SK-N-SH (cell line): ENCODE data around the gene TOMM70. TPM values are rescaled to one million over a fixed set of nuclear protein-coding genes. Genes with fewer than 3 reads are reported as not detected.

Experiments
- CTCF ChIA-PET: fragments of 300-600, 350-600 bp; formaldehyde crosslinking; extraction: SDS; loops from one replicate; lab custom pipeline; 2021; lab: Yijun Ruan, JAX
- POLR2A ChIA-PET: fragments of 350-600 bp; sonication (Branson Sonifier 250); formaldehyde crosslinking; extraction: SDS; loops from one replicate; lab custom pipeline; 2020; ENCODE audit warnings: antibody characterized with exemption, inconsistent platforms; lab: Yijun Ruan, JAX
- DNase-seq: peaks from one replicate; pipeline ENCODE4 v3.0.0; 2012
- H2AFZ ChIP-seq: fragments of 200-600 bp; sonication (generic); 2 replicates; pipeline ENCODE4 v1.8.1; 2016; ENCODE audit warnings: antibody characterized with exemption, mild to moderate bottlenecking, low read depth
- H3F3A ChIP-seq: fragments of 200-600 bp; sonication (generic); replicated peaks from 2 replicates; pipeline ENCODE3; 2016; ENCODE audit warnings: antibody characterized with exemption, mild to moderate bottlenecking; ENCODE audit not compliant: insufficient read depth
- H3K27ac ChIP-seq, 2 experiments: fragments of 200-500 bp in 1 of 2; fragments of 200-600 bp in 1 of 2; sonication (Bioruptor generic) in 1 of 2; sonication (generic), shearing (Covaris generic) in 1 of 2; 2 replicates each; pipeline versions ENCODE4 v1.5.1 to v1.6.1; 2014 to 2016; ENCODE audit warnings: low read depth in 2 of 2, inconsistent platforms in 1 of 2, low read length in 1 of 2, mild to moderate bottlenecking in 1 of 2, mixed read lengths in 1 of 2
- H3K27me3 ChIP-seq: fragments of 200-600 bp; sonication (generic), shearing (Covaris generic); 2 replicates; pipeline ENCODE4 v1.6.1; 2016; ENCODE audit warnings: mixed run types; ENCODE audit not compliant: insufficient read depth
- H3K36me3 ChIP-seq, 2 experiments: fragments of 200-500 bp in 1 of 2; fragments of 200-600 bp in 1 of 2; sonication (Bioruptor generic) in 1 of 2; sonication (generic) in 1 of 2; replicated peaks in 1 of 2; 2 replicates each; pipeline versions ENCODE3 to v1.5.1; 2014 to 2016; ENCODE audit warnings: low read length in 1 of 2, mild to moderate bottlenecking in 1 of 2; ENCODE audit not compliant: insufficient read depth in 2 of 2, control insufficient read depth in 1 of 2
- H3K4me1 ChIP-seq, 2 experiments: fragments of 200-500 bp in 1 of 2; fragments of 200-600 bp in 1 of 2; sonication (Bioruptor generic) in 1 of 2; sonication (generic), shearing (Covaris generic) in 1 of 2; 2 replicates each; pipeline versions ENCODE4 v1.5.1 to v1.6.1; 2014 to 2016; ENCODE audit warnings: low read depth in 1 of 2, low read length in 1 of 2, mixed run types in 1 of 2; ENCODE audit not compliant: insufficient read depth in 2 of 2, control insufficient read depth in 1 of 2
- H3K4me2 ChIP-seq: fragments of 200-600 bp; sonication (generic), shearing (Covaris generic); 2 replicates; pipeline ENCODE4 v1.6.1; 2017; ENCODE audit warnings: mixed run types
- H3K4me3 ChIP-seq, 2 experiments: fragments of 200-500 bp in 1 of 2; fragments of 200-600 bp in 1 of 2; sonication (Bioruptor generic) in 1 of 2; sonication (generic), shearing (Covaris generic) in 1 of 2; 2 replicates each; pipeline versions ENCODE4 v1.5.1 to v1.8.1; 2014 to 2016; ENCODE audit warnings: low read depth in 2 of 2, inconsistent platforms in 1 of 2, low read length in 1 of 2, mild to moderate bottlenecking in 1 of 2, mixed read lengths in 1 of 2, moderate library complexity in 1 of 2
- H3K79me2 ChIP-seq: fragments of 200-600 bp; sonication (generic); 2 replicates; pipeline ENCODE4 v1.8.1; 2017; ENCODE audit warnings: mild to moderate bottlenecking; ENCODE audit not compliant: insufficient read depth
- H3K9ac ChIP-seq: fragments of 200-600 bp; sonication (generic); 2 replicates; pipeline ENCODE4 v1.6.1; 2017; ENCODE audit warnings: mixed run types
- H3K9me2 ChIP-seq: fragments of 200-600 bp; sonication (generic); 2 replicates; pipeline ENCODE4 v1.6.1; 2017; ENCODE audit warnings: mixed run types
- H3K9me3 ChIP-seq: fragments of 200-600 bp; sonication (generic); 2 replicates; pipeline ENCODE4 v1.6.1; 2017; ENCODE audit warnings: mixed run types, mild to moderate bottlenecking, moderate library complexity
- H4K20me1 ChIP-seq: fragments of 200-600 bp; sonication (generic); 2 replicates; pipeline ENCODE4 v1.6.1; 2017; ENCODE audit warnings: mild to moderate bottlenecking, mixed run types; ENCODE audit not compliant: insufficient read depth
- EZH2phosphoT487 ChIP-seq: fragments of 200-600 bp; sonication (generic); IDR thresholded peaks from 2 replicates; pipeline ENCODE4 v1.6.1; 2017; ENCODE audit warnings: low read depth, mixed run types, mild to moderate bottlenecking, antibody characterized with exemption, moderate library complexity, borderline replicate concordance
- FOXJ3 ChIP-seq: sonication (generic); formaldehyde crosslinking; IDR thresholded peaks from 2 replicates; pipeline ENCODE4 v1.5.1; 2020; ENCODE audit warnings: mild to moderate bottlenecking, missing genetic modification reagents
- GATA2 ChIP-seq: sonication (generic); formaldehyde crosslinking; IDR thresholded peaks from 2 replicates; pipeline ENCODE4 v1.5.0; 2020; ENCODE audit warnings: mild to moderate bottlenecking, missing genetic modification reagents
- IRF3 ChIP-seq: fragments of 150-350 bp; IDR thresholded peaks from 2 replicates; pipeline ENCODE4 v1.6.1; 2016; ENCODE audit warnings: mild to moderate bottlenecking, low read depth, low read length
- JUND ChIP-seq: IDR thresholded peaks from 2 replicates; pipeline ENCODE4 v1.4.0; 2012
- MXI1 ChIP-seq: IDR thresholded peaks from 2 replicates; pipeline ENCODE4 v1.6.1; 2012; ENCODE audit warnings: mild to moderate bottlenecking, low read depth, low read length, improper control_type of control experiment
- PBX3 ChIP-seq: IDR thresholded peaks from 2 replicates; pipeline ENCODE4; 2012
- POLR2AphosphoS5 ChIP-seq: IDR thresholded peaks from 2 replicates; pipeline ENCODE4 v1.6.1; 2012; ENCODE audit warnings: low read depth, low read length
- USF2 ChIP-seq: fragments of 150-350 bp; IDR thresholded peaks from 2 replicates; pipeline ENCODE4 v1.6.1; 2017; ENCODE audit warnings: antibody characterized with exemption, low read length, low read depth, borderline replicate concordance
- WGBS: methylation state at CpG from one replicate; pipeline ENCODE4 v1.1.6; 2017; ENCODE audit warnings: low lambda C conversion rate; 5-methylcytosine and 5-hydroxymethylcytosine counted together
- polyA plus RNA-seq, 3 experiments: library from polyadenylated mRNA; depleted of rRNA; stranded (reverse); fragments of >200 nt; gene quantifications; 2 replicates each; pipeline ENCODE4 v1.2.3, GENCODE V29; 2012

The TOMM70 gene
- polyA plus RNA-seq, 1 of the 3 experiments (the other 2 are of a cell fraction) = 17.4 TPM

- TF ChIP-seq IRF3 (no peak), USF2 (no peak)
Observed at GRCh38 chr3:100361897-100362296, 39.0 kb downstream of the TOMM70 start (continued).

- Histone ChIP-seq H3K9me3 (no peaks in the 10 kb centered on the region), H3K27me3 (no peaks in the 10 kb centered on the region), H3F3A (peaks cover 19% of the 10 kb centered on the region), H3K79me2 (no peaks in the 10 kb centered on the region), H3K9ac (no peak overlapping the region), H4K20me1 (no peaks in the 10 kb centered on the region), H3K27ac (no peak overlapping the region), H2AFZ (no peak overlapping the region), H3K4me2 (no peak overlapping the region), H3K4me3 (no peak overlapping the region), H3K4me1 (no peaks in the 10 kb centered on the region), H3K36me3 (peaks cover 69 to 70% of the 10 kb centered on the region in 2 experiments), H3K9me2 (no peaks in the 10 kb centered on the region)
- WGBS = 100% methylated on average over 4 of the region's 4 CpGs
- ChIA-PET POLR2A (interaction anchor here (0.8 kb wide), 1 partner anchor 37 kb away, joined by 3 read pairs; no protein-coding TSS in a partner anchor), CTCF (interaction anchor here (1.2 kb wide), 1 partner anchor 8 kb away, joined by 3 read pairs; no protein-coding TSS in a partner anchor)
- no peak for DNase-seq
- TF ChIP-seq PBX3 (no peak), MXI1 (no peak)
Observed at GRCh38 chr3:100360757-100361496, 40.0 kb downstream of the TOMM70 start.

GRCh38 chr3:100359035-100359434, 41.9 kb downstream of the TOMM70 start:
- Histone ChIP-seq H3K9me3 (no peaks in the 10 kb centered on the region), H3K79me2 (no peaks in the 10 kb centered on the region), H3K4me2 (no peak overlapping the region), H3K9me2 (no peaks in the 10 kb centered on the region), H3F3A (peaks cover 16% of the 10 kb centered on the region), H4K20me1 (no peaks in the 10 kb centered on the region), H3K9ac (no peak overlapping the region), H2AFZ (no peak overlapping the region), H3K27me3 (no peaks in the 10 kb centered on the region), H3K36me3 (peaks cover 67 to 69% of the 10 kb centered on the region in 2 experiments), H3K4me1 (no peaks in the 10 kb centered on the region; a peak in 1 of 4 replicates), H3K27ac (no peak overlapping the region), H3K4me3 (no peak overlapping the region)
- WGBS = 93% methylated on average over 3 of the region's 3 CpGs
- ChIA-PET POLR2A (no interaction called here), CTCF (interaction anchor here (0.6 to 1.2 kb wide), 3 partner anchors 30 to 689 kb away, joined by 3 to 4 read pairs (median 3); no protein-coding TSS in a partner anchor)
- DNase-seq = no peak
- TF ChIP-seq EZH2phosphoT487 = no peak
- no peak for TF ChIP-seq FOXJ3 (CRISPR knock-in tag)
- no peak for TF ChIP-seq JUND
- TF ChIP-seq POLR2AphosphoS5 = no peak
- no peak for TF ChIP-seq GATA2 (CRISPR knock-in tag)
